Inflammatory macrophage treated with lipopolysaccharide for 1 hour (primary cell): ENCODE results near the gene BIN1.
"Not testable (repeated sequence)": the region's sequence is repeated elsewhere in the genome, so short reads cannot be mapped to it uniquely, and the experiment has no call there.

Experiments
- DNase-seq, 2 donors: peaks; one replicate each; pipeline ENCODE4 v3.0.0-alpha.2; 2020 to 2022

BIN1 gene

GRCh38 chr2:127130421-127130820 is 23.5 kb upstream of the BIN1 start:
- no peak for DNase-seq

GRCh38 chr2:127129937-127130336 is 23.0 kb upstream of the BIN1 start:
- DNase-seq, result no peak

GRCh38 chr2:127128445-127128904 is 21.5 kb upstream of the BIN1 start:
- no peak for DNase-seq

- no peak for DNase-seq
Observed at GRCh38 chr2:127125821-127126220, 18.9 kb upstream of the BIN1 start.

GRCh38 chr2:127124426-127124825 is 17.5 kb upstream of the BIN1 start:
- no peak for DNase-seq

- no peak for DNase-seq
Observed at GRCh38 chr2:127122361-127123027, 15.5 kb upstream of the BIN1 start.

GRCh38 chr2:127121776-127122176 is 14.8 kb upstream of the BIN1 start:
- DNase-seq, result no peak

- no peak for DNase-seq
Observed at GRCh38 chr2:127121353-127121752, 14.4 kb upstream of the BIN1 start.

- DNase-seq, result not testable (repeated sequence)
Observed at GRCh38 chr2:127120408-127120807, 13.5 kb upstream of the BIN1 start.

GRCh38 chr2:127118467-127118866 is 11.5 kb upstream of the BIN1 start:
- DNase-seq, result no peak

- no peak for DNase-seq
Observed at GRCh38 chr2:127118038-127118437, 11.1 kb upstream of the BIN1 start.

GRCh38 chr2:127117603-127118002 is 10.6 kb upstream of the BIN1 start:
- no peak for DNase-seq

GRCh38 chr2:127115471-127116199 is 8.7 kb upstream of the BIN1 start:
- no peak for DNase-seq

GRCh38 chr2:127110985-127111384 is 4.0 kb upstream of the BIN1 start:
- DNase-seq, result no peak

- no peak for DNase-seq
Observed at GRCh38 chr2:127108090-127108523, 1.2 kb upstream of the BIN1 start.

GRCh38 chr2:127107622-127107999 is 657 bp upstream of the BIN1 start:
- DNase-seq, result no peak

- DNase-seq, result no peak
Observed at GRCh38 chr2:127106457-127106990, 430 bp downstream of the BIN1 start.

- DNase-seq, result peak in 1 of 2 donors; percentile 23
Observed at GRCh38 chr2:127105656-127106456, 1.1 kb downstream of the BIN1 start.

GRCh38 chr2:127104881-127105655 is 1.9 kb downstream of the BIN1 start:
- DNase-seq, result no peak

GRCh38 chr2:127104166-127104660 is 2.7 kb downstream of the BIN1 start:
- no peak for DNase-seq

- DNase-seq, result no peak
Observed at GRCh38 chr2:127103243-127104165, 3.5 kb downstream of the BIN1 start.
